ENCODE data around the gene TLK2.
"Not testable (repeated sequence)": the region's sequence is repeated elsewhere in the genome, so short reads cannot be mapped to it uniquely, and the experiment has no call there.

The TLK2 gene

GRCh38 chr17:62478424-62478879 is at the start of gene TLK2:
TSS of gene TLK2 (plus strand) at chr17:62478825. CDS start at chr17:62481126, 2,301 bp downstream.
- in situ Hi-C loops (cut with HindIII; ENCODE audit: low sequenced_read_pairs): no loop called here

DNA sequence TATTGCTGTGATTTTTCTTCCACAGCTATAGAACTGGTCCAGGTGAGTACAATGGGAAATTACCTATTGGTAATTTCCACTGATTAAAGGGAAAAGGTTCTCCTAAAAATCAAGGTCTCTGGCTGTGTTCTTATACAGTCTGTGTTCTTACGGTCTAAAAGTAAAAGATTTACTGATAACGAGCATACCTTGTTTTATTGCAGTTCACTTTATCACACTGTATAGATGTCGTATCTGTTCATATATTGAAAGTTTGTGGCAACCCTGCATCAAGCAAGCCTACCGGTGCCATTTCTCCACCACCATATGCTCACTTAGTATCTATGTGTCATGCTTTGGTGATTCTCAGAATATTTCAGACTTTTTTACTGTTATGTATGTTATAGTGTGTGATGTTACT is 43.4 kb upstream of the TLK2 start:
- in situ Hi-C loops (cut with HindIII; ENCODE audit: low sequenced_read_pairs): not testable (repeated sequence)

DNA sequence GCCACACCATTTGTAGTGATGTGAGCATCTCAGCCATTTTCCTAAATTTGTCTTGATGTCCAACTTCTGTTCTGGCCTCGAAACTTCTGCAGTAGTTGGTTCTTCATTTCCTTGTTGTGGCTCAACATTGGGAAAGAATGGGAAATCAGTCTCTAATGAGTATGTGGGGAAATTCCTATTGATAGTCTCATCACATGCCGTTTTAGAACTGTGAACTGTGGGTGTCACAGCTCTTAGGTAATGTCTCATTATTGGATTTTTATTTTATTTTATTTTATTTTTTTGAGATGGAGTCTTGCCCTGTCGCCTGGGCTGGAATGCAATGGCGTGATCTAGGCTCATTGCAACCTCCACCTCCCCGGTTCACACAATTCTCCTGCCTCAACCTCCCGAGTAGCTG is 37.4 kb upstream of the TLK2 start:
- in situ Hi-C loops (cut with HindIII; ENCODE audit: low sequenced_read_pairs): not testable (repeated sequence)

GRCh38 chr17:62444063-62444462 is 34.6 kb upstream of the TLK2 start:
- in situ Hi-C loops (cut with HindIII; ENCODE audit: low sequenced_read_pairs): no loop called here

- in situ Hi-C loops (cut with HindIII; ENCODE audit: low sequenced_read_pairs): not testable (repeated sequence)
Observed at GRCh38 chr17:62445791-62446190, 32.8 kb upstream of the TLK2 start.

DNA sequence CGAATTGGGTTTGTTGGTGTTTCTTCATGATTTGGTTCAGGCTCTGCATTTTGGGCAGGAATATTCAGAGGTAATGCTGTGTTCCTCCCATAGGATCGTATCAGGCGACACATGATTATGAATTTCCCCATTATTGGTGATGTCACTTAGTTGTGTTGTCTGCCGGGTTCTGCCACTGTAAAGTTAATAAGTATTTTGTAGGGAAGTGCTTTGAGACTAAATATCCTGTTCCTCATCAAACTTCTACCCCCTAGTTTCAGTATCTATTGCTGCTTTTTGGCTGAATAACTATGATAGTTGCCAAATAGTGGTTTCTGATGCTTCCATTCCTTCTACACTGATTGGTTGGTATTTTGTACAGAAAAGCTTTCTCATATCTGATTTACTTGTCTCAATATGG is 26.4 kb upstream of the TLK2 start:
- in situ Hi-C loops (cut with HindIII; ENCODE audit: low sequenced_read_pairs): not testable (repeated sequence)

DNA sequence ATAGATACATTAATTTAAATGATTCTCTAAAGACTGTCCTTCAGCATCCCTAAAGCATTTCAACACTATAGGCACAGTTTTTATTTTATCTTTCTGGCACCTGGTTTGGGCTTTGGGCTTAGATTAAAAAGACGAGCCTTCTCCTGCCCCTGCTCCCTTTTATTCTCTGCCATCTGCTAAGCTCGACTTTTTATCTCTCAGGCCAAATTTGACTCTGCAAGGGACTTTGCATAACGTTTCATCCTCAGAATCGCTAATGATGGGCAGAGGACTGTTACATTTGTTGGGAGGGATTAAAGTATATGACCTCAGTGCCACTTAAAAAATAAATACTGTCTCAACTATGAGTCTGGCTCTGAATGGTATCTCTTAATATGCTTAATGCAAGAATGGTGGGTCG is 25.6 kb upstream of the TLK2 start:
- in situ Hi-C loops (cut with HindIII; ENCODE audit: low sequenced_read_pairs): not testable (repeated sequence)

GRCh38 chr17:62453656-62454055 is 25.0 kb upstream of the TLK2 start:
- in situ Hi-C loops (cut with HindIII; ENCODE audit: low sequenced_read_pairs): not testable (repeated sequence)

GRCh38 chr17:62454111-62454510 is 24.5 kb upstream of the TLK2 start:
- in situ Hi-C loops (cut with HindIII; ENCODE audit: low sequenced_read_pairs): not testable (repeated sequence)

DNA sequence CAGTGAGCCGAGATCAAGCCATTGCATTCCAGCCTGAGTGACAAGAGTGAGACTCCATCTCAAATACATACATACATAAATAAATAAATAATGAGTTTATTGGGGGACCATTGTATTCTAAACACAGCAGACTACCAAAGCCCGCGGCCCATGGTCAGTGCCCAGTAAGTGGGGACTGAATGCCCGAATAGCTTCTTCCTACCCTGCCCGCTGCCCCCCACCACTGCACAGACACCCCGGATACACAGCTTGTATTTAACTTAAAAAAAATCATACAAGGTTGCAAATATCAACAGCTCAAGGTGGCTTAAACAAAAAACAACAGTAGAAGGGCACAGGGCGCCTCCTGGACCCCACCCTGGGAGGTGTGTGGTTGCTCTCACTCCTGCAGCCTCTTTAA is 22.6 kb upstream of the TLK2 start:
- in situ Hi-C loops (cut with HindIII; ENCODE audit: low sequenced_read_pairs): no loop called here

DNA sequence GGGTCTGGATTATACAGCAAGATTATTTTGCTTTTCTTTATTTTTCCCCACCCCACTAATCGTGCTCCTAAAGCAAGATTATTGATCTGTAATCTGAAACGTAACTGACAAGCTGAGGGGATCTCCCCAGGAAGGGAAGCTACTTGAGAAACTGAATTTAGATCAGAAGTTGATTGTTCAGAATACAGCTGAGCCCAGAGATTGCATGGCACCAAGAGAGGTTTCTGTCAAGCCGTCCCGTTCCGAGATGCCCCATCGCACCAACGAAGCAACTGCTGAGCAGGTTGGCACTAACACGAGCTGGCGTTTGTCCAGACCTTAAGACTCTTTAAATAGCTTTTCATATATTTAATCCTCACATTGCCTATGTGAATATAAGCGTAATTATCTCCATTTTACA is 20.1 kb upstream of the TLK2 start:
- in situ Hi-C loops (cut with HindIII; ENCODE audit: low sequenced_read_pairs): not testable (repeated sequence)

- in situ Hi-C loops (cut with HindIII; ENCODE audit: low sequenced_read_pairs): not testable (repeated sequence)
Observed at GRCh38 chr17:62464422-62464821, 14.2 kb upstream of the TLK2 start.

DNA sequence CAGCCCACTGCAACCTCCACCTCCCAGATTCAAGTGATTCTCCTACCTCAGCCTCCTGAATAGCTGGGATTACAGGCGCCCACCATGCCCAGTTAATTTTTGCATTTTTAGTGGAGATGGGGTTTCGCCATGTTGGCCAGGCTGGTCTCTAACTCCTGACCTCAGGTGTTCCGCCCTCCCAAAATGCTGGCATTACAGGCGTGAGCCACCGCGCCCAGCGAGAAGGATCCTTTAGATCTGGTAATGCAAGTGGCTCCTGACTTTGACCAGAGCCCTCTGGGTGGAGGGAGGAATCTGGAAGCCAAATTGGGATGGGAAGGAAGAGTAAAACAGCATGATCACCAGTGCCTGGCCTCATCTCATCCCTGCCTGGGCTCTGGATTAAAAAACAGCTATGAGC is 13.4 kb upstream of the TLK2 start:
- in situ Hi-C loops (cut with HindIII; ENCODE audit: low sequenced_read_pairs): not testable (repeated sequence)

DNA sequence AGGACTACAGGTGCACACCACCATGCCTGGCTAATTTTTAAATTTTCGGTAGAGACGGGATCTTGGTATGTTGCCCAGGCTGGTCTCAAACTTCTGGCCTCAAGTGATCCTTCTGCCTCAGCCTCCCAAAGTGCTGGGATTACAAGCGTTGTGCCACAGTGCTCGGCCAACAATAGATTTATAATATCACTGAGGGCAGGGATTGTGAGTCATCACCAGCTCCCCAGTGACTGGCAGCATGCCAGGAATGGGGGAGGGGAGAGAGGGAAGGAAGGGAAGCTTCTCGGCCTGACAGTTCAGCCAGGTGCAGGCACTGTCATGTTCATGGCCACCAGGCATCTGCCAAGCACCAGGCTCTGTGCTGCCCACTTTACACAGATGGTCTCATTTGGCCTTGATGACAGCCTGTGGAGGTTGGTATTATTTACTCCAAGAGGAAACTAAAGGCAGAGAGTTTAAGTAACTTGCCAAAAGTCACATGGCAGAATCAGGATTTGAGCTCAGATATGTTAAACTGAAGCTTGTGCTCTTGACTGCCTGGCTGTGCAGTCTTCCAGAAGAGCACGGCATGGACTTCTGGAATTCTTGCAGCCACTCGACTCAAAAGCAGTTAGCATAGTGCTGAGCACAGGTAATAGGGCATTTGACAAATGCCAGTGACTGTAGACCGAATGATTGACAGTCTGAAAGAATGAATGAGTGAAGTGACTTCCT is 7.8 kb upstream of the TLK2 start:
- in situ Hi-C loops (cut with HindIII; ENCODE audit: low sequenced_read_pairs): not testable (repeated sequence)

DNA sequence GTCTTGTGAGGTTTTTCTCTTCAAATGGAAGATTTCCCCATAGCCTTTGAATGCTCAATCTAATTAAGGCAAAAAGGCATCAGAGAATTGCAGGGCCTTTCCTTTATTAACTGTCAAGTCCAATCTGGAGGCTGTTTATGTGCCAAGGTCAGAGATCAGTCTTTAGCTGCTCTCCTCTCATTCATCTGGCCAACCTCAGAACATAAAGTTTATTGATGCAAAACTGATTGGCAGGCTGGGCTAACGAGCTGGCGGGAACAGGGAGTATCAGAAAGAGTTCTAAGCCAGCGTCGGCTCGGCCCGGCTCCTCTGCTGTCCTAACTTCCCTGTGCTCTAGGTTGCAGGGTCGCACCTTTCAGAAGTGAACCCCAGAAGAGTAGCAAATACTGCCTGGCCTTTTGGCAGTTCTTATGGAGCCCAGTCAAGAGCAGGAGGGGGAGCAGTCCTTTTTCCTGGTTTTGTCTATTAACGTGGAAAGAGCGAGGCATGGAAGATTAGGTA is 7.2 kb upstream of the TLK2 start:
- in situ Hi-C loops (cut with HindIII; ENCODE audit: low sequenced_read_pairs): not testable (repeated sequence)

DNA sequence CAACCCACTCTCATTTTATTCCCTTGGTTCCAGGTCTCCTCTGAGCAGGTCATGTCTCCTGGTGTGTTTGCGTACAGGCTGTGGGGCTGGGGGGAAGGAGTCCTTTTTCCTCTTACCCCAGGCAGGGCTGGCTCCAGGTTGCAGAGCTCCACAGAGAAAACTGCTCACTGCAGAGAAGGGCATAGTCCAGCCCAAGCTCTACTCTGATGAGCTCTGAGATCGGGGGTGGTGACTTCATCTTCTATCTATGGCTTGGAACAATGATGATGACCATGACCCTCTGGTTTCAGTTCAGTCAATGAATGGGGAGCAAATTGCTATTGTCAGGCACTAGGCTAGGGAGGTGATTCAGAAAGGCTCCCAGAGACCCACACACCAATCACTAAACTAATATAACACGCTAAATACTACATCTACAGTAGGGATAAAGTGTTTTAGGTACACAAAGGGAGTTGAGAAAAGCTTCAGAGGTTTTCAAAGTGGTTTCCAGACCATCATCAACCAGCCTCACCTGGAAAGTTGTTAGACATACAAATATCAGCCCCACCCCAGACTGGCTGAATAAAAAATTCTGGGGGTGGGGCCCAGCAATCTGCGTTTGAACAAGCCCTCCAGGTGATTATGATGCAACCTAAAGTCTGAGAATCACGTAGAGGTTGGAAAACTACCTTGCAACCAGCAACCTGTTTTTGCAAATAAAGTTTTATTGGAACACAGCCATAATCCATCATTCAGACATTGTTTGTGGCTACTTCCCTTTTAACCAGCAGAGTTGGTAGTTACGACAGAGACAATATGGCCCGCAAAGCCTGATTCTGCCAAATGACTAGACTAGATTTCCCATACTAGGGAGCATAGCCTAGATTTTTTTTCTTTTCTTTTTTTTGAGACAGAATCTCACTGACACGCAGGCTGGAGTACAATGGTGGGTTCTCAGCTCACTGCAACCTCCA is 5.3 kb upstream of the TLK2 start:
- in situ Hi-C loops (cut with HindIII; ENCODE audit: low sequenced_read_pairs): not testable (repeated sequence)

- in situ Hi-C loops (cut with HindIII; ENCODE audit: low sequenced_read_pairs): not testable (repeated sequence)
Observed at GRCh38 chr17:62477111-62477510, 1.5 kb upstream of the TLK2 start.

GRCh38 chr17:62477718-62478408 is 762 bp upstream of the TLK2 start:
- in situ Hi-C loops (cut with HindIII; ENCODE audit: low sequenced_read_pairs): not testable (repeated sequence)

- in situ Hi-C loops (cut with HindIII; ENCODE audit: low sequenced_read_pairs): not testable (repeated sequence)
Observed at GRCh38 chr17:62478880-62479638, 434 bp downstream of the TLK2 start.

GRCh38 chr17:62479639-62480258 is 1.1 kb downstream of the TLK2 start:
- in situ Hi-C loops (cut with HindIII; ENCODE audit: low sequenced_read_pairs): not testable (repeated sequence)
